ENCODE measurements around the gene CHD8.
"Not testable (repeated sequence)": the region's sequence is repeated elsewhere in the genome, so short reads cannot be mapped to it uniquely, and the experiment has no call there.

Gene CHD8

GRCh38 chr14:21431126-21431525 is 24.8 kb downstream of the CHD8 start:
- DNase-seq = no peak

- DNase-seq = no peak
Measured at GRCh38 chr14:21428930-21429329, 27.0 kb downstream of the CHD8 start.

GRCh38 chr14:21426692-21427091 is 29.2 kb downstream of the CHD8 start:
- DNase-seq = no peak

GRCh38 chr14:21419528-21419927 is 36.4 kb downstream of the CHD8 start:
- no peak for DNase-seq

GRCh38 chr14:21415329-21415728 is 40.6 kb downstream of the CHD8 start:
- DNase-seq = no peak

GRCh38 chr14:21414137-21414631 is 41.7 kb downstream of the CHD8 start:
- DNase-seq = no peak

GRCh38 chr14:21408147-21408546 is 47.8 kb downstream of the CHD8 start:
- DNase-seq = no peak

GRCh38 chr14:21406213-21406612 is 49.7 kb downstream of the CHD8 start:
- no peak for DNase-seq

GRCh38 chr14:21405097-21405496 is 50.8 kb downstream of the CHD8 start:
- DNase-seq = no peak

- no peak for DNase-seq
Measured at GRCh38 chr14:21399311-21399870, 56.5 kb downstream of the CHD8 start.

- no peak for DNase-seq
Measured at GRCh38 chr14:21398901-21399300, 57.0 kb downstream of the CHD8 start.

GRCh38 chr14:21395450-21395849 is 60.5 kb downstream of the CHD8 start:
- DNase-seq = no peak

- peak; percentile 28 to 41 for DNase-seq
Measured at GRCh38 chr14:21385188-21385904, 70.6 kb downstream of the CHD8 start.

- DNase-seq = no peak
Measured at GRCh38 chr14:21384494-21384851, 71.5 kb downstream of the CHD8 start.

- peak; percentile 93 to 94 for DNase-seq
Measured at GRCh38 chr14:21383848-21384493, 72.0 kb downstream of the CHD8 start, which contains the start of gene SUPT16H. TSS of gene SUPT16H (minus strand) at chr14:21384019. CDS start at chr14:21383927, 92 bp downstream.

GRCh38 chr14:21382886-21383847 is 72.8 kb downstream of the CHD8 start:
- DNase-seq = peak; percentile 35 to 50

- no peak for DNase-seq
Measured at GRCh38 chr14:21382095-21382494, 73.8 kb downstream of the CHD8 start.

GRCh38 chr14:21379338-21379737 is 76.6 kb downstream of the CHD8 start:
- no peak for DNase-seq

- DNase-seq = no peak
Measured at GRCh38 chr14:21373980-21374379, 81.9 kb downstream of the CHD8 start.

GRCh38 chr14:21372814-21373213 is 83.1 kb downstream of the CHD8 start:
- not testable (repeated sequence) for DNase-seq

- no peak for DNase-seq
Measured at GRCh38 chr14:21369949-21370679, 85.8 kb downstream of the CHD8 start.

- no peak for DNase-seq
Measured at GRCh38 chr14:21367582-21368144, 88.3 kb downstream of the CHD8 start.
